ENCODE data around the gene TUBA4B. TPM values are rescaled to one million over a fixed set of nuclear protein-coding genes. Genes with fewer than 3 reads are reported as not detected.
A peak's percentile ranks its signal among the peaks of the same experiment; 100 is the strongest.

The TUBA4B gene
- total and polyA plus RNA-seq, 2 of the 4 experiments (the other 2 are of a cell fraction), result not detected

- peaks cover 21% of the 10 kb centered on the region; the same call in 1 of the 2 replicates for H3K36me3 ChIP-seq (ENCODE audit: control insufficient read depth, insufficient read depth, low read length)
- H3K4me1 ChIP-seq (ENCODE audit: control insufficient read depth, insufficient read depth, low read length), result peaks cover 44% of the 10 kb centered on the region
- H3K9me3 ChIP-seq (ENCODE audit: control insufficient read depth, insufficient read depth, low read length), result no peaks in the 10 kb centered on the region
- peak overlapping the region; percentile 45; the same call in 1 of the 2 replicates for H3K56ac ChIP-seq (ENCODE audit: extremely low read depth, insufficient read depth, low read length)
- ATAC-seq (ENCODE audit: low read depth) (no peak), DNase-seq (no peak)
- ChIA-PET POLR2A (ENCODE audit: unreplicated experiment) (interaction anchor here (1.0 kb wide), 1 partner anchor 20 kb away, joined by 18 read pairs; the partner anchor contains the start of genes ANKZF1 and ATG9A), CTCF (interaction anchor here (0.8 to 2.3 kb wide), 2 partner anchors 31 to 46 kb away, joined by 8 to 10 read pairs; no protein-coding TSS in a partner anchor)
- H2BK15ac ChIP-seq (ENCODE audit: low read depth, low read length), result peak overlapping the region; percentile 50; the same call in 2 of the 3 replicates
- peak overlapping the region; percentile 1; the same call in 1 of the 2 replicates for H3K4me2 ChIP-seq (ENCODE audit: low read depth, low read length)
- TF ChIP-seq MAFK (IDR thresholded peaks at IDR 0.05; ENCODE audit: low read depth, low read length), result no peak
- TF ChIP-seq RFX5 (IDR thresholded peaks at IDR 0.05; ENCODE audit: low read depth, low read length), result no peak
- TF ChIP-seq USF2 (IDR thresholded peaks at IDR 0.05; ENCODE audit: low read depth, low read length), result no peak
- TF ChIP-seq POLR2A (IDR thresholded peaks at IDR 0.05; ENCODE audit: low read depth, low read length), result 0 out of 2 replicates have a peak, but pooled peaks have one; percentile 10
- TF ChIP-seq CTCF (conservative IDR thresholded peaks at IDR 0.05; ENCODE audit: low read depth, low read length), result no peak
- TF ChIP-seq MXI1 (IDR thresholded peaks at IDR 0.05; ENCODE audit: borderline replicate concordance, low read depth, low read length), result no peak
- no peak for TF ChIP-seq RAD21 (IDR thresholded peaks at IDR 0.05; ENCODE audit: low read length)
- no peak for TF ChIP-seq CEBPB (IDR thresholded peaks at IDR 0.05; ENCODE audit: low read depth, low read length)
- peak overlapping the region; percentile 7; the same call in 1 of the 2 replicates for H3K9ac ChIP-seq (ENCODE audit: low read depth, low read length)
- H2AFZ ChIP-seq (replicated peaks; ENCODE audit: low read length, poor library complexity), result no peak overlapping the region
- peak overlapping the region; percentile 32; the same call in 1 of the 2 replicates for H3K14ac ChIP-seq (replicated peaks; ENCODE audit: low read depth, low read length)
- H2BK120ac ChIP-seq (ENCODE audit: low read depth, low read length), result peak overlapping the region; percentile 70
- peak overlapping the region in 1 of 2 experiments; percentile 82; a peak in 3 of 4 replicates for H4K8ac ChIP-seq (ENCODE audit: low read depth in 2 of 2, low read length in 2 of 2)
- H2BK20ac ChIP-seq (ENCODE audit: low read depth, low read length), result peak overlapping the region; percentile 54
- BruUV-seq (replicated peaks), result no TSS peak
- dilution Hi-C loops (cut with HindIII; ENCODE audit: low sequenced_read_pairs, unreplicated experiment) (no loop called here), in situ Hi-C loops (cut with MboI; ENCODE audit: low sequenced_read_pairs) (no loop called here), intact Hi-C loops (cut with micrococcal nuclease) (no loop called here)
- peak overlapping the region; percentile 87 for H3K4ac ChIP-seq (ENCODE audit: low read depth, low read length)
- H2AK9ac ChIP-seq (replicated peaks; ENCODE audit: low read depth, low read length, poor library complexity), result peak overlapping the region; percentile 99
- peaks cover 49% of the 10 kb centered on the region for H3K9me1 ChIP-seq (ENCODE audit: insufficient read depth, low read length)
- peaks cover 23 to 48% of the 10 kb centered on the region in 2 experiments for H3K79me1 ChIP-seq (ENCODE audit: low read depth in 1 of 2, low read length in 2 of 2)
- no peak overlapping the region for H3K4me3 ChIP-seq (ENCODE audit: insufficient read depth, low read depth, low read length)
- peak overlapping the region; percentile 78 for H2AK5ac ChIP-seq (ENCODE audit: low read depth, low read length)
- WGBS, 2 experiments (ENCODE audit: extremely low coverage in 2 of 2, insufficient read length in 1 of 2), result no CpG with 5 or more reads among the region's 2 CpGs
- H3K27me3 ChIP-seq (ENCODE audit: control insufficient read depth, insufficient read depth, low read length), result no peaks in the 10 kb centered on the region
- H3K27ac ChIP-seq (ENCODE audit: insufficient read depth, low read length), result peak overlapping the region; percentile 72
- peak overlapping the region; percentile 36 for H4K5ac ChIP-seq (ENCODE audit: low read depth, low read length)
- H3K18ac ChIP-seq (ENCODE audit: low read depth, low read length), result peak overlapping the region; percentile 3; the same call in 1 of the 2 replicates
- H2BK5ac ChIP-seq (ENCODE audit: low read depth, low read length, poor library complexity, severe bottlenecking), result peak overlapping the region; percentile 90
- H4K91ac ChIP-seq (ENCODE audit: insufficient read depth, low read depth, low read length), result peak overlapping the region; percentile 82; the same call in 1 of the 2 replicates
- H4K20me1 ChIP-seq (ENCODE audit: insufficient read depth, low read length), result 0 out of 2 replicates have a peak, but pooled peaks cover 8% of the 10 kb centered on the region
- peak overlapping the region; percentile 44; the same call in 1 of the 2 replicates for H3K23ac ChIP-seq (ENCODE audit: low read depth, low read length)
These were observed 4.2 kb upstream of the TUBA4B start for GRCh38 chr2:219248845-219249202.
